ENCODE measurements around the gene STXBP4.

The STXBP4 gene

DNA sequence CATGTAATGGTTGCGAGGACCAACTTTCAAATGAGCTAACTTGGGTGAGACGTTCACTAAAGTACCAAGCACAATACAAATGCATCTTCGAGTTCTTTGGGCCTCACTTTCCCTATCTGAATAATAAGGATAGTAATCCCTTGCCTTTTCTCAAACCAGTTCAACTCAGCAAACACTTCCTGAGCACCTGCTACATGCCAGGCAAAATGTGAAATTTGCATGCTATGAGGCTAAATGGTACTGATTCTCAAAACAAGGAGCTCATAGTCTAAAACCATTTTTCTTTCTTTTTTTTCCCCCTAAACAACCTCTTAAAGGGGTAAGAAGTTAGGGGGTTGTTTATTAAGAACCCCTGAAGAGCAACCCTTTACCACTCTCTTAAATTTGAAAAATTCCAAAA, 194.8 kb downstream of the STXBP4 start:
- in situ Hi-C loops (cut with HindIII; ENCODE audit: low sequenced_read_pairs), result no loop called here

DNA sequence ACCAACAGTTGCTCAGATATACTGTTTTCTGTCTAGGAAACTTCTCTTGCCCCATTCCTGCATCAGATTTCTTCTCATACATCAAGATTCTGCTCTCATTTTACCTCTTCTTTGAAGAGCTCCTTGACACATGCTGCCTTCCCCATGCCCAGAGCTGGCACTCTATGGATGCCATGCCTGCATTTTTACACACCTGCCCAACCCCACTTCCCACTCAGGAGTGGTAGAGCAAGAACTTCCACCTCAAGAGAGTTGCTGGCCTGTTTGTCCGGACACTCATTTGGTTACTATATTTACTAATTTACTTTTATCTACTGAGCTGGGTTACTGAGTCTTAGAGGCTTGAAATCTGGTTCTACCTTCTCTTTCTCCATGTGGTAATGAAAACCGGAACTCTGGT, 197.9 kb downstream of the STXBP4 start:
- in situ Hi-C loops (cut with HindIII; ENCODE audit: low sequenced_read_pairs), result no loop called here

DNA sequence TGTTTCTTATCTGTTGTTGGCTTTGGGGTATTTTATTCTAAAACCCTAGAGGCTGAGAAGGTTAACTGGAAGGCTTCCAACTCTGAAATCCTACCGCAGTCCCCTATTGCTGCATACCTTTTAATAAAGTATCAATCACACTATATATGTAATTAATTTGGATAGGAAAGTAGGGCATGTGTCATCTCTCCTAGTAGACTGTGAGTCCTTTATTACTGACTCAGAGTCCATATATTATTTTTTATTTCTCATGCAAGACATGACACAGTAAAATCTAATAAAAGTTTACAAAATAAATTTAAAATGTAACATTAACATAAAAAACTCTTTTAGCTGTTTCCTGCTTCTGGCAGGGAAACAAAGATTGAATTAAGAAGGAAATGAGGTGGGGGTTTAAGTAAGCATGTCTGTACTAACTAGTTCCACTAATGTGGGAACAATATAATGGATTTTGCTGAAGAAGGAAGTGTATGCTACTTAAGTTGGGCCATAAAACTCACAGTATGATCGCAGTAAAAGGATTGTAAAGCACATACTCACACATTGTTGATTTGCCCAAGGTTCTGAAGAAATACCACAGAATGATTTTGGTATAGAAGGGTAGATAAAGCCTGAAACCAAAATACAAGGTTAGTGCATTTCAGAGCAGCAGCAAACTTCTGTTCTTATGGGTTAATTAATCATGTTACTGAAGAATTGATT, 198.6 kb downstream of the STXBP4 start:
- in situ Hi-C loops (cut with HindIII; ENCODE audit: low sequenced_read_pairs), result no loop called here

DNA sequence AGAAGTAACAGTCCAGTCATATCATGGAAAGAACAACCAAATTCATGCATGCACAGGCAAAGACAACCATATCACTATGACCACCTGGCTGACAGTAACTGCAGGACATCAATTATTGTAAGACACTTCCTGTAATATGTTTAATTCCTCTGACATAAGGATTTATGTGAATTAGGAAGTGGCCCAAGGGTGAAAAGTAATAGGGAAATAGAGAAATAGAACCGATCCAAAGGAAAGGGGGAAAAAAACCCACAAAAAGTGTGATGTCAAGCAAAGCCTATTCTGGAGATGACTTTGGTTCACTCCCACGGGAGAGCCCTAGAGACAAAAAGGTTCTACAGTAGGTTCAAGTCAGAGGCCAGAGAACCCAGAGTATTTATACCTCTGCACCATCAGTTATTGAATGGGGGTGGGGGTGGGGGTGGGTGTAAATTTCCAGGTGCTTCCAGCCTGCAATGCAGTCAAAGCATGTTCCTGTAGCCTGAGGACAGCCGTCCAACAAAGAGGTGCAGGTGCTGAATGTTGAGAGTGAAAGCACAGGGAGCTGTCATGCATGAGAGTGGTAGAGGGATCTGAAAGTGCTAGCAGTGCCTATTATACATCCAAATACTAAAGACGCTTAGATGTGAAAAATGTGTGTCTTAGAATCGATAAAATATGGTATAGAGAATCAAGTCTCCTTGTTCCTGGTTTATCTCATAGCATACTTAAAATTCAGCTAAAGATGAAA, 200.6 kb downstream of the STXBP4 start:
- in situ Hi-C loops (cut with HindIII; ENCODE audit: low sequenced_read_pairs), result no loop called here

DNA sequence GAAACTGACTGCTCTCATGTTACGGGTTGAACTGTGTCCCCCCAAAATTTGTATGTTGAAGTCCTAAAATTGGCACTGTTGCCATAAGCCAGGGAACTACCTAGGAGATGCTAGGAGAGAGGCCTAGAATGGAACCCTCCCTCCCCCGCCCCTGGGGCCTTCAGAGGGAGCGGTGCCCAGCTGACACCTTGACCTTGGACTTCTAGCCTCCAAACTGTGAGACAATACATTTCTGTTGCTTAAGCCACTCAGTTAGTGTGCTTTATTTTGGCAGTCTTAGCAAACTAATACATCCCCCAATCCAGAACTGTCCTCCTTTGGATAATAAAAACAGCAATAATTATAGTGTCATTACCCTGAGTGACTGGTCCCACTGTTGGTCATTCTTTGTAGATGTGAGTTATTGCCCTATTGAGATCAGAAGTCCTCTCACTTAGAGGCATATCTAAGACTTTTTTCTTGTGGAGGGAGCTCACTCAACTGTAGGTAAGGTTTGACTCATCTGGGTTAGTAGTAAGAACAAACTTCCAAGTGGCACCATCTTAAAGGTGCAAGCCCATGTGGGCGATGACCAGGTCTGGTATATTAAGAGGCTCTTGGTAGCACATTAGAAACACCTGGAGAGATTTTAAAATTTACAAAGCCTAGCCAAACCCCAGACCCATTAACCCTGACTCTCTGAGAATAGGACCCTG, 203.2 kb downstream of the STXBP4 start:
- in situ Hi-C loops (cut with HindIII; ENCODE audit: low sequenced_read_pairs), result no loop called here

DNA sequence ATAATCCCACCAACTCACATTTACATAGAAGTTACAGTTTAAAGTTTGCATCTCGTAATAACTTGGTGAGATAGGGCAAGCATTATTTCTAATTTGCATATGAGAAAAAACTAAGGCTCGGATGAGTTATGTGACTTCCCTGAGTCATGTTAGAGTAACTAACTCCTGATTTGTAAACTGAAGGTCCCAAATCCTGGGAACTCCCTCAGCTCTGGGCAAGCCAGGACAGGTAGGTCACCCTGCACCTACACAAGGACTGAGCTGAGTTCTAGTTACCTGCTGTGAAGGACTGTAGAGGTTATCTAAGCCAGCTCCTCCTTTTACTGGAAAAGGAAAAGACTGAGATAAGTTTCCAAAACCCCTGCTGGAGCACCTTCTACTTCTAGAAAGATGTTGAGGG, 204.0 kb downstream of the STXBP4 start:
- in situ Hi-C loops (cut with HindIII; ENCODE audit: low sequenced_read_pairs), result no loop called here

DNA sequence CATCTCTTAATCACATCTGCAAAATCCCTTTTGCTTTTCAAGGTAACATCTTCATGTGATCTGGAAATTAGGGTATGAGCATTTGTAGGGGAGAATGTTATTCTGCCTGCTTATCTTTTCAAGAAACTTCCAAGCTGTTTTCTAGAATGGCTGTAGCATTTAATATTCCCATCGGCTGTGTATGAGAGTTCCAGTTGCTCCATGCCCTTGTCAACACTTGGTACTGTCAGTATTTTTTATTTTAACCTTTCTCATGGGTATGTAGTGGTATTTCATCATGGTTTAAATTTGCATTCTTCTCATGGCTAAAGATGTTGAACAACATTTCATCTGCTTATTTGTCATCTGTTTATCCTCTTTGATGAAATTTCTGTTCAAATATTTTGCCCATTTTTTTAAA, 205.6 kb downstream of the STXBP4 start:
- in situ Hi-C loops (cut with HindIII; ENCODE audit: low sequenced_read_pairs), result no loop called here

DNA sequence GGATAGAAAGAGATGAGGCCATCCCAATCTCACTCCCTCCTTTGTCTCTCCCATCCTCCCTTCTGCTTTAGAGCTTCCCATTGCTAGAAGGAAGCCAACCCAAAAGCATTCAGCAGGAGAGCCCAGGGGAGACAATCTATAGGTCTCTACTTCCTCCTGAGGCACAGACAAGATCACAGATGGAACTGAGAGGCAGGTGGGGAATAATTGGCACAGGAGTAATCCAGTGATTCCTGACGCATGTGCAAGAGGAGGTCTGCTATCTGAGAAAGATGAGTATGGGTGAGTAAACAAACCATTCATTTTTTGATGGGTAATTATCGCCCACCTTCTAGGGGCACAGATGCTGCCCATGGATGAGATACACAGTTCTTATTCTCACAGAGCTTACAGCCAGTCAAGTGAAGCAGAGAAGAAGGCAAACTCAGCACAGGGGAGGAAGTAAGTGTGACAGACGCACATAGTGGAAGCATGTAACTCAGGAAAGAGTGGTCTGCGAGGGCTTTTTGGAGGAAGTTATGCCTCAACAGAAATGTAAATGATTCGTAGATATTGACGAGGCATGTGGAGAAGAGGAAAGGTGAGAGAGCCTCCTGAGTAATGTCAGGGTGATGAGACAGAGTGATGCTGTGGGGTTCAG, 207.3 kb downstream of the STXBP4 start:
- in situ Hi-C loops (cut with HindIII; ENCODE audit: low sequenced_read_pairs), result no loop called here

DNA sequence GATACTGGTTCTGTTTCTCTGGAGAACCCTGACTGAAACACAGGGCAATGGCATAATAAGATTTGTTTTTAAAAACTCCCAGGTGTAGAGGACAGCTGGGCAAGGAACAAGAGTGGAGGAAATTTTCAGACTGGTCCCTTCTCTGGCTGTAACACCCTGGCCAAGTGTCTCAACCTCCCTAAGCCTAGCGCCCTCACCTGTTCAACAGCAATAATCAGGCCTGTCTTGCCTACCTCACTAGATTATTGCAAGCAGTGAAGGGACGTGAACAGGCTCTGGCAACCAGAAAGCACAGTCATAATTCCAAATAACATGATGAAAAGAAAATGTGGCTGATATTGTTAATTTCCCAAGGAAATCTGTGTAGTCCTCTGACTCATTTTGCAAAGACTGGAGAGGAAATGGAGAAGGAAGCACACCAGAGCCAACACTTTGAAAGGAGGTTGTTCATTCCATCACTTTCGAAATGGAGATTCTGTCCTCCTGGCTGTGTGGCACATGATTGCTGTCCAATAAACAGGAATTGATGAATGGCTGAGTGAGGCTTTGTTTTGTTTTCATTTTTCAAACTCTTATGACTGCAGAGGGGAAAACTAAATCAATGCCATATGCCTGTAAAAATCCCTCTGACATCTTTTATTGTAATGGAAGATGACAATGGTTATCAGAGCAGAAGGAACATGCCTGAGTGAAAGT, 208.7 kb downstream of the STXBP4 start:
- in situ Hi-C loops (cut with HindIII; ENCODE audit: low sequenced_read_pairs), result no loop called here

DNA sequence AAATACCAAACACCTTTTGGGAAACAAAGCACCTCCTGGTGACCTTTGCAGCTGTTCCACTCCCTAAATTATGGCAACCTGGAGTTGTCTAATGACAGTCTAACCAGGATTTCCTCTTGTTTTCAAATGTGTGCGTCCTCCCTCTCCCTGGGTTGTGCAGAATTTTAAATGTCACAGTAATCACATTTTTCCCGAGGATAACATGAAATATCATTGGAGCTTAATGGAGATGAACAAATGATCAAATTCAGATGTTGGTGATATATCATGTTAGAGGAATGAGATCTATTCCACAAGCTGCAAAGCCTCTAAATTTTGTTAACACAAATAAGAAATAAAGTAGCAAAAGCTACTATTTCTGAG, 209.3 kb downstream of the STXBP4 start:
- in situ Hi-C loops (cut with HindIII; ENCODE audit: low sequenced_read_pairs), result no loop called here

DNA sequence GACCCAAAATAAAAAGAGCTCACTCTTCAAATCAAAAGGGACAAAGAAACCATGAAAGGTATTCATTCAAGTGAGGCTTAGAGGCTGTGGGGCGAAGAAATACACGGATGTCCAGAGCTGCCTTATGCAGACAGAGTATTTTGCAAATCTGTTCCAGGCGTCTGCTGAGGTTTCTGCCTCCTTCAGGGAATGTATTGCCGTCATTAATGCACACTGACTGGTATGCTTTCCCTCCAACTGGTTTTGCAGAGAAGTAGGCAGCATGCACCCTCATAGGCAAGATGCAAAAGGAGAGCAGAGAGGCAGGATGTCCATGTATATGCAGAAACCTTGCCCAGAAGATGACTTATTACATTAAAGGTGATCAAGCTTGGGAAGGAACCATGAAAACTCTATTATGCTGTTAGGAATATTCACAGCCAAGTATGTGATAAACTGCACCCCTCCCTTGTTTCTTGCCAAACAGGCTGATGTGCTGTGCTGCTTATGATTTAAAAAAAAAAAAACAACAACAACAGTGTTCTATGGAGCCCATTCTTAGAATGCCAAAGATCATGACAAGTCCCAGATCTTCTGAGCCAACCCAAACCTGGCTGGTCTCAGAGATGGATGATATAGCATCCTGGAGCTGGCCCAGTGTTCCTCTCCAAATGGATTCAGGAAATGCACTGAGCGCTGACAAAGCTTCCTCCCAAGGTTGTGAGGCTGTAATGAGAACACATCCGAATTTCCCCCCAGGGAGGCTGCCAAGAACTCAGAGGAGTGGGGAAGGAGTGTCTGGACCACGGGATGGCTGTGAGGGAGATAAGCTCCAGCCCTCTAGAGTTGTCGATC, 218.6 kb downstream of the STXBP4 start:
- in situ Hi-C loops (cut with HindIII; ENCODE audit: low sequenced_read_pairs), result no loop called here

DNA sequence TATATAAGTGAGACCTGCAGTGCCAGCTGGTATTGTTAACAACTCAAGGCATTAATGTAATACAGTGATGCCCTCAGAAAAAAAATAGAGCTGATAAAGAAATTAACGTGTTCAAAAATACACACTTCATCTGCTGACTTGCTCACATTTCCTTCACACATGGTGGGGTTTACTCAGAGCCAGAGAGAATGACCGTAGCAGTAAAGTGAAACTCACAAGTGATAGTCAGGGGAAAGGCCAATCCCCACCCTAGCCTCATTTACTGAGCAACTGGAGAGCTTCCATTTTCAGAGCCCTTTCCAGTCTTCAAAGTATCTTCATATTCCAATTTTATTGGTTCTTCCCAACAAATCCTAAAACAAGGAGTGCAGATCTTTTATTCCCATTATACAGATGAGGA, 222.2 kb downstream of the STXBP4 start:
- in situ Hi-C loops (cut with HindIII; ENCODE audit: low sequenced_read_pairs), result no loop called here

DNA sequence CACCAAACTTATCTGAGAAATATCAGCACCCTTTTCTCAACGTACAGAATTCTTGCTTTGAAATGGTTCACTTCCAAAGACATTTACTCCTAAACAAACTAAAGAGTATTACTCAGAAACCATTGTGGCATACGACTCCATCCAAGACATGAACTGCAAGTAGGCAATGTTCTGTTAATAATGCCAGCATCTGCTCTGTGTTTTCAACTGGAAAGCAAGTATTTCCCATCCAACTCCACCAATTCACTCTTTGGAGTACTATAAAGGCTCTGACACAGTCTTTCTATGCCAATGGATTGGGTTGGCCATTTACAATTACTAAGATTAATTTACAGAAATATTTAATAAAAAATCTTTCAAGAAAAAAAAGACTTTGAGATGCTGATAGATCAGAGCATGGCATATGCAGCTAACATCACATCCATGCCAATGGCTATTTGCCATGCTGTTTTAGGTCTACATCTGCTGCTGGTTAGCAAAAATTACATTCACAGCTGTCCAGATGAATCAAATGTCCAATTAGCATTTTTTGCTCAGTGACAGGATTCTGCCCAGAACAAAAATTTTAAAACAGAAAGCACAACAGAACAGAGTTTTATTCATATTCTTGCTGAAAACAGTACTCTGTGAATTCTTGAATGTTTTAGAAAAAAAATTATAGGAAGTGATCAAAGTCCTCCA, 230.3 kb downstream of the STXBP4 start:
- in situ Hi-C loops (cut with HindIII; ENCODE audit: low sequenced_read_pairs), result no loop called here

DNA sequence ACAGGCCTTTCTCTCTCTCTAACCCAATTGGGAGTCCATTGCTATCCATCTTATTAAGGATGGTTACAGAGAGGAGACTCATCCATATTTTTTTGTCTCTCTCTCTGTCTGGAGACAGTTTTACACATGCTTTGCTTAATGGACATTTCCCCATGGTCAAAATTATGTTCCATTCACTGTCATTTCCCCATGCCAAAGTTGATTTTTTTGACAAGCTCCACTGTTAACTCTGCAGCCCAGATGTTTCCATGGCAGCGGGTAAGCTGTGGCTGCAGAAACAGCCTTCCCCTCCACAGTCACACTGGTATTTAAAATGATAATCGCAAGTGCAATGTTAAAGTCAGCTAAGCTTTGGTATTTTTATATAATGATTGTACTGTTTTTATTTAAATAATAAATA, 232.3 kb downstream of the STXBP4 start:
- in situ Hi-C loops (cut with HindIII; ENCODE audit: low sequenced_read_pairs), result no loop called here

DNA sequence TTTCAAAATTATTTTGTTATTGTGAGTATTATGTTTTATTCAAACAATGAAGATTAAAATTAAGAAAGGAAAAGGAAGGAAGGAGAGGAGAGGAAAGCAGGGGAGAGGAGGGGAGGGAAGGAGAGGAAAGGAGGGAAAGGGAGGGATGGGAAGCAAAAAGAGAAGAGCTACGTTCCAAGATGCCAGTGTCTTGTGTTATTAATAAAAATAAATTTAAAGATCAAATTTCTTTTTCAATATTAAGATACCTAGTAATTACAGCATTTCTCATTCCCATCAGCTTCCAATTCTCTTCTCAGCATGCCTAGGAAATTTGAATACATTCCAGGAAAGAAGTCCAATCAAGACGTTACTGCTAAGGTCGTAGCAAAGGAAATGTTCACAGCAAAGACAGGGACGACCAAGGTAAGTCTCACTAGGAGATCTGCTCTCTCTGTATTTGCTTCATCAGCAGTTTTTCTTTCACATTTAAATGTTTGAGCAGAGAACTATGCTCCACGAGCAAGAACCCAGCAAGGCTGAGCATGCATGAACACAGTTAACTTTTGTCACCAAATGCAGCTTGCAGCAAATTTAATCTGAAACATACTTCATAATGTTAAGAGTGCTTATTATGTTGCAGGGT, 232.9 kb downstream of the STXBP4 start:
- in situ Hi-C loops (cut with HindIII; ENCODE audit: low sequenced_read_pairs), result no loop called here

DNA sequence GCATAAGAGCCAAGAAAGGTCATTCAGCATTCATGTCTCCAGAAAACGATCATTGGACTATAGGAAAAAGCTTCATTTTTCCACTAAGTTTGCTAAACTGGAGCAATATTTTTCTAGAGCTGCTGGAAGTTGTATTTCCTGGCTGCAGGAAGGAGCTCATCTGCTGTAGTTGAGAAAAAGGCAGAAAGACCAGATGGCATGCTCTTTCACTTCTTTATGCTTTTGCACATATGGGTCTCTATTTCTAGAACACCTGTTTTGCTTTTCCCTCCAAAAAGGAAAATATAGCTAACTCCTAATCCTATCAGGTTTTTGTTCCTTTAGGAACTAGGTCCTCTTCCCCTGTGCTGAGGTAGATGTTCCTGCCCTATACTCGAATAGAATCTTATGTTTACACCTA, 234.3 kb downstream of the STXBP4 start:
- in situ Hi-C loops (cut with HindIII; ENCODE audit: low sequenced_read_pairs), result no loop called here

DNA sequence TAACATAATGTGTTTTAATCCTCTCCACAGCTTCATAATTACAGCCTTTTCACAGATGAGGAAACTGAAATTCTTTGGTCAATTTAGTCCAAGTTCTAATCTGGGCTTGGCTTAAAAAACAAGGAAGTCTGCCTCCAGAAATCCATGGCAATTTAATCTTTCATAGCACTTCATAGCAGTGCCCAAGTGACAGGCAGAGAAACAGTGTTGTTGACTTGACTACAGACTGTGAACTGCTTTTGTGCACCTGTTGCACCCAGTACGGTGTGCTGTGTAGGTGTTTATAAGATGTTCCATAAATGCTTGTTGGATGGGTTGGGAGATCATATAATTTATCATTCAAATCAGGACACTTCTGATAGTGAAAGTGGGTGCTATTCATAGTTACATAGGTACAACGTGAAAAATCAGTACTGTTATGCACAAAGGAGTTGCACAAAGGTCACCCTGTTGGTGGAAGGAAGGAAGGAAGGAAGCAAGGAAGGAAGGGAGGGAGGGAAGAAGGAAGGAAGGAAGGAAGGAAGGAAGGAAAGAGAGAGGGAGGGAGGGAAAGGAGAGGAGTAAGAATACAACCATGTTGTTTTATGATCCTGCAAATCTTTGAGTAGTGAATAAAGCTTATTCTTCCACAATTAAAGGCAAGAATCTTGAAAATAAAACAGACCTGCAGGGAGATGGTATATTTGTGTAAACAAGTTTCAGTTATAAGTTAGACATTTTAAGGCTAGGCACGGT, 239.7 kb downstream of the STXBP4 start:
- in situ Hi-C loops (cut with HindIII; ENCODE audit: low sequenced_read_pairs), result no loop called here

DNA sequence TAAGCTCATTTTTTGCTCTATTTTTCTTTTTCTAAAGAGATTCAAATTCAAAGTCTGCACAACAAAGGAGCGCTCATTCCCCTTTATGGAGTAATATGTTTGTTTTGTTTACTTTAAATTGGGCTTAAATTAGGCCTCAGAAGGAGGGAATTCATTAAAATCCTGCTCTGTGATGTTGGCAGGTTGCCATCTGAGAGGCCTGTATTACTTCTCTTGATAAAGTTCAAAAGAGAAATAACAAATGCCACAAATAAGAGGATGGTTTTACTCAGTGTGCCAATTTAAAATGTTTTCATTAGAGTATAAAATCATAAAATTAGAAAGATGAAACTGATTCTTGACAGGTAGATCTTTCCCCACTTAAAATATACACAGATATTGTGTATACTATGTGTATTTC, 241.7 kb downstream of the STXBP4 start:
- in situ Hi-C loops (cut with HindIII; ENCODE audit: low sequenced_read_pairs), result loop anchor here (5.0 kb wide), 1 partner anchor 147 kb away; no protein-coding TSS in a partner anchor
